ENCODE measurements around the gene GJA1. TPM values are rescaled to one million over a fixed set of nuclear protein-coding genes. Genes with fewer than 3 reads are reported as not detected.
"Not testable (repeated sequence)": the region's sequence is repeated elsewhere in the genome, so short reads cannot be mapped to it uniquely, and the experiment has no call there.

GJA1 gene
- 10 to 100 TPM; 57.6 to 71.9 (median 67.5) TPM for polyA plus RNA-seq (ENCODE audit: insufficient read length in 3 of 3)
- long read RNA-seq, donor 1, partial matches to known transcripts: 0 of 5 reads
- long read RNA-seq, donor 1, other reads (novel, unspliced or antisense): 0 of 5 reads
- long read RNA-seq, donor 2, transcript GJA1-204 (2 exons, 3,152 nt): major isoform, 9 of 9 reads
- long read RNA-seq, donor 2, partial matches to known transcripts: 0 of 9 reads
- long read RNA-seq, donor 2, other reads (novel, unspliced or antisense): 0 of 9 reads
- long read RNA-seq, donor 3, transcript GJA1-204 (2 exons, 3,152 nt): major isoform, 11 of 51 reads
- long read RNA-seq, donor 3, partial matches to known transcripts: 40 of 51 reads
- long read RNA-seq, donor 3, other reads (novel, unspliced or antisense): 0 of 51 reads
- long read RNA-seq, donor 4, transcript GJA1-204 (2 exons, 3,152 nt): major isoform, 5 of 5 reads
- long read RNA-seq, donor 4, partial matches to known transcripts: 0 of 5 reads
- long read RNA-seq, donor 4, other reads (novel, unspliced or antisense): 0 of 5 reads
- long read RNA-seq, donor 5: 0 reads
- long read RNA-seq, donor 6, transcript GJA1-204 (2 exons, 3,152 nt): major isoform, 12 of 12 reads
- long read RNA-seq, donor 6, partial matches to known transcripts: 0 of 12 reads
- long read RNA-seq, donor 6, other reads (novel, unspliced or antisense): 0 of 12 reads
- long read RNA-seq, donor 7, transcript GJA1-204 (2 exons, 3,152 nt): major isoform, 16 of 28 reads
- long read RNA-seq, donor 7, partial matches to known transcripts: 12 of 28 reads
- long read RNA-seq, donor 7, other reads (novel, unspliced or antisense): 0 of 28 reads
- long read RNA-seq, donor 8: 0 reads
- long read RNA-seq, donor 9, partial matches to known transcripts: 0 of 4 reads
- long read RNA-seq, donor 9, other reads (novel, unspliced or antisense): 0 of 4 reads
- long read RNA-seq, donor 10, transcript GJA1-204 (2 exons, 3,152 nt): major isoform, 14 of 14 reads
- long read RNA-seq, donor 10, partial matches to known transcripts: 0 of 14 reads
- long read RNA-seq, donor 10, other reads (novel, unspliced or antisense): 0 of 14 reads
- long read RNA-seq, donor 11, transcript GJA1-204 (2 exons, 3,152 nt): major isoform, 13 of 13 reads
- long read RNA-seq, donor 11, partial matches to known transcripts: 0 of 13 reads
- long read RNA-seq, donor 11, other reads (novel, unspliced or antisense): 0 of 13 reads
- long read RNA-seq, donor 12, partial matches to known transcripts: 0 of 2 reads
- long read RNA-seq, donor 12, other reads (novel, unspliced or antisense): 0 of 2 reads
- long read RNA-seq, donor 13: 0 reads
- long read RNA-seq, donor 14, transcript GJA1-204 (2 exons, 3,152 nt): major isoform, 7 of 8 reads
- long read RNA-seq, donor 14, partial matches to known transcripts: 0 of 8 reads
- long read RNA-seq, donor 14, other reads (novel, unspliced or antisense): 0 of 8 reads
- long read RNA-seq, donor 15, partial matches to known transcripts: 0 of 3 reads
- long read RNA-seq, donor 15, other reads (novel, unspliced or antisense): 0 of 3 reads
- long read RNA-seq, donor 16, transcript GJA1-204 (2 exons, 3,152 nt): major isoform, 20 of 22 reads
- long read RNA-seq, donor 16, partial matches to known transcripts: 0 of 22 reads
- long read RNA-seq, donor 16, other reads (novel, unspliced or antisense): 0 of 22 reads

DNA sequence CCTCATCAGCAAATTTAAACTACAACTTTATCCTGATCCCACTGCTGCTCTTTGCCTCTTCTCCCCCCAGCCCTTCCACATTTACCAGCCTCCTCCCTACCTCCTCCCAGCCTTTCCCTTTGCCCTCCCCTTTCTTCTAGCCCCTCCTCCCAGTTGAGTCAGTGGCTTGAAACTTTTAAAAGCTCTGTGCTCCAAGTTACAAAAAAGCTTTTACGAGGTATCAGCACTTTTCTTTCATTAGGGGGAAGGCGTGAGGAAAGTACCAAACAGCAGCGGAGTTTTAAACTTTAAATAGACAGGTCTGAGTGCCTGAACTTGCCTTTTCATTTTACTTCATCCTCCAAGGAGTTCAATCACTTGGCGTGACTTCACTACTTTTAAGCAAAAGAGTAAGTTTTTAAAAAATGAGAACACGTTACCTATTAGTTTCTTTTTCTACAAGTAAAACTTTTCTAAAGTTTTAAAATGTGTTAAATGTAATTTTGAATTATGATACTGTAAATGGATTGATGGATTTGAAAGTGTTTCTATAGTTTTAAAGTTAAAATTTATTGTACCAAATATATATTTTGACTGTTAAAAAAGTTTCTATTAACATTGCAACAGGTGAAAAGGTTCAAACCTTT lies at the start of gene GJA1:
Gene GJA1 (plus strand): TSS at position 203 of the 626 bp plus-strand sequence. CDS start 11,202 bp downstream, outside the sequence.
- DNase-seq (ENCODE audit: extremely low read depth in 1 of 11, low read depth in 9 of 11, low spot score in 4 of 11): peak in 8 of 11 donors; percentile 42 to 83 (median 58)

- DNase-seq (ENCODE audit: extremely low read depth in 1 of 11, low read depth in 9 of 11, low spot score in 4 of 11): not testable (repeated sequence)
Measured at GRCh38 chr6:121386551-121386950, 48.9 kb upstream of the GJA1 start.

DNA sequence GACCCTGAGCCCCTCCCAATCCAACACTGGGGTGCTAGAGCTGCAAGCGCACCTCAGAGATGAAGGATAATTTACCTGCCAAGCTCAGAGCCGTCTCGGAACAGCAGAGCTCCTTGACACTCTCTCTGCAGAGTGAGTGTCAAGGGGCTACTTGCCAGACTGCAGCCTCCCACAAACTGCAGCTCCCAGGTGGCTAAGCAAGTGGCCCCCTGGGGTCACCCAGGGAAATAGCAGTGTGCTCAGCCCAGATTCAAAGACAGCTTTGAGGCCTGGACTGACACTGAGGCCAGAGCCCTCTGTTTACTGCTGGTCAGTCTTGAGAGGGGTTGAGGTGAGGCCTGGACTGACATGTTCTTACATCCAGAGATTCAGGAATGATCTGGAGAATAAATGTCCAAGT lies 46.0 kb upstream of the GJA1 start:
- DNase-seq (ENCODE audit: extremely low read depth in 1 of 11, low read depth in 9 of 11, low spot score in 4 of 11): no peak

DNA sequence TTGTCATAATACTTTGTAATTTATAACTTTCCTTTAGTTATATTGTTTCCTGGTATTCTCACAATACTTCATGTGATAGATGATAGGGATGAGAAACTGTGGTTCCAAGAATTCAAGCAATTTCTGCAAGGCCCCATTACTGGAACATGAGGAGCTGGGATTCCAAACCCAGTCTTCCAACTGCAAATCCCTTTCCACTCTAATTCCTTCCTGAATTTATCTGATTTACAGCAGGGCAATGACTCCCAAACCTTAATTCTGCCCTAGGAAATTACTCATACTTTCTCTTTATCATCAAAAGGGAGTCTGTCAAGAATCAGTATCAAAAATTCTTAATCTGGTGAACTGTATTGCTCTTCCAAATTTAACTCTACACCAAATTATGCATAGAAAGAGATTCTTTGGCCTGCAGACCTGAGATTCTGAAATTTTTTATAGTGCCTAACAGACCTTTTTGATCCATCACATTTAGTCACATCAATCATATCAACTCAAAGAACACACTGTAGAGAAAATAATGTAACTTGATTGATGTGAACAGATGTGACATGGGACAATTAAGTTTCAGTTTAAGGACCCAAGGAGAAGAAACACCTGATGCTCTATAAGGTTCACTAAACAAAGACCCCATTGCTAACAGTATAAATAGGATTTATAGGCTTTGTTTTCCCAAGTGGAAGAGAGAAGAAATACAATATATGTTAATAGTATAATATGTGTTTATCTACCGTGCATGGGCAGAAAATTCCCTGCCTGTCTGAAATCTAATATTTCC lies 41.5 kb upstream of the GJA1 start:
- peak in 7 of 11 donors; percentile 13 to 70 (median 23) for DNase-seq (ENCODE audit: extremely low read depth in 1 of 11, low read depth in 9 of 11, low spot score in 4 of 11)

DNA sequence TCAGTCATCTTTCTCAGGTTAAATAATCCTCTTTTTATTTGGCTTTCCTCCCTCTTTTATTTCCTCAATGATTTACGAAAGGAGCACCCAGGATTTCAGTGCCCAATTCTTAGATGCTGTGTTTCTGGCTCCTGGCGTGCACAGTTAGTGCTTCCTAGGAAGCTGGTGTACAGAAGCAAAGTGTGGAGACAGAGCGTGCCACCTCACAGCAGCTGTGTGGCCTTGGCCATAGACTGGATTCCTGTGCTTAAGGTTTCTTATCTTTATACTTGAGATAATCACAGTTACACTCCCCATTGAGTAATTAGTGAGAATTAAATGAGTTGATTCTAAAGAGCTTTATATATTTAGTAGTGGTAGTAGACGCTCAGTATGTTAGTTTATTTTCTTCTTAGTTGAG lies 39.7 kb upstream of the GJA1 start:
- no peak for DNase-seq (ENCODE audit: extremely low read depth in 1 of 11, low read depth in 9 of 11, low spot score in 4 of 11)

- not testable (repeated sequence) for DNase-seq (ENCODE audit: extremely low read depth in 1 of 11, low read depth in 9 of 11, low spot score in 4 of 11)
Measured at GRCh38 chr6:121397188-121397587, 38.3 kb upstream of the GJA1 start.

- DNase-seq (ENCODE audit: extremely low read depth in 1 of 11, low read depth in 9 of 11, low spot score in 4 of 11): no peak
Measured at GRCh38 chr6:121398127-121398526, 37.3 kb upstream of the GJA1 start.

DNA sequence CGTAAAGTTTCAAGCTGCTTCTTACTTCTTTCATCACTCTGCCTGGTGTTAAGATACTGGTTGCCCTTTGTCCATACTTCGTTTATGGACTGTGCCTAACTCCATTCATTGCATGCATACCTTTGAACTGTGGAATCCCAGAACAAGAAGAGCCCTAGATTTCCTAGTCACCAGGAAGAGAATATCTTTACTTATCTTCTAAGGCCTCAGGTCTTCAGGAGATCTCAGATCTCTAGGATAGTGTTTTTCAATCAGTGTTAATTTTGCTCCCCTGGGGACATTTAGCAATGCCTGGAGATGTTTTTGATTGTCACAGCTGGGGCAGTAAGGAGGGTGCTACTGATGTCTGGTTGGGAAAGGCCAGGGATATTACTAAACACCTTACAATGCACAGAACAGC lies 35.5 kb upstream of the GJA1 start:
- DNase-seq (ENCODE audit: extremely low read depth in 1 of 11, low read depth in 9 of 11, low spot score in 4 of 11): no peak

GRCh38 chr6:121403964-121404363 lies 31.5 kb upstream of the GJA1 start:
- DNase-seq (ENCODE audit: extremely low read depth in 1 of 11, low read depth in 9 of 11, low spot score in 4 of 11): no peak

GRCh38 chr6:121405306-121405705 lies 30.1 kb upstream of the GJA1 start:
- DNase-seq (ENCODE audit: extremely low read depth in 1 of 11, low read depth in 9 of 11, low spot score in 4 of 11): no peak

- no peak for DNase-seq (ENCODE audit: extremely low read depth in 1 of 11, low read depth in 9 of 11, low spot score in 4 of 11)
Measured at GRCh38 chr6:121408321-121408720, 27.1 kb upstream of the GJA1 start.

- no peak for DNase-seq (ENCODE audit: extremely low read depth in 1 of 11, low read depth in 9 of 11, low spot score in 4 of 11)
Measured at GRCh38 chr6:121413879-121414278, 21.6 kb upstream of the GJA1 start.

DNA sequence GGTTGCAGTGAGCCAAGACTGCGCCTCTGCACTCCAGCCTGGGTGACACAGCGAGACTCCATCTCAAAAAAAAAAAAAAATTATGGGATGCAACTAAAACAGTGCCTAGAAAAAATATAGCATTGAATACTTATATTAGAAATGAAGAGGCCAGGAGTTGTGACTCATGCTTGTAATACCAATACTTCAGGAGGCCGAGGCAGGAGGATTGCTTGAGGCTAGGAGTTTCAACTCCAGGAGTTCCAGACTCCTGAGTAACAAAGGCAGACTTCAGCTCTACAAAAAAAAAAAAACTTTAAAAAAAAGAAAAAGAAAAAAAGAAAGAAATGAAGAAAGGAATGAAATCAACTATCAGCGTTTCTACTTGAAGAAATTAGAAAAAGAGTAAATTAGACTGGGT lies 17.1 kb upstream of the GJA1 start:
- no peak for DNase-seq (ENCODE audit: extremely low read depth in 1 of 11, low read depth in 9 of 11, low spot score in 4 of 11)

- DNase-seq (ENCODE audit: extremely low read depth in 1 of 11, low read depth in 9 of 11, low spot score in 4 of 11): no peak
Measured at GRCh38 chr6:121426686-121427085, 8.8 kb upstream of the GJA1 start.

DNA sequence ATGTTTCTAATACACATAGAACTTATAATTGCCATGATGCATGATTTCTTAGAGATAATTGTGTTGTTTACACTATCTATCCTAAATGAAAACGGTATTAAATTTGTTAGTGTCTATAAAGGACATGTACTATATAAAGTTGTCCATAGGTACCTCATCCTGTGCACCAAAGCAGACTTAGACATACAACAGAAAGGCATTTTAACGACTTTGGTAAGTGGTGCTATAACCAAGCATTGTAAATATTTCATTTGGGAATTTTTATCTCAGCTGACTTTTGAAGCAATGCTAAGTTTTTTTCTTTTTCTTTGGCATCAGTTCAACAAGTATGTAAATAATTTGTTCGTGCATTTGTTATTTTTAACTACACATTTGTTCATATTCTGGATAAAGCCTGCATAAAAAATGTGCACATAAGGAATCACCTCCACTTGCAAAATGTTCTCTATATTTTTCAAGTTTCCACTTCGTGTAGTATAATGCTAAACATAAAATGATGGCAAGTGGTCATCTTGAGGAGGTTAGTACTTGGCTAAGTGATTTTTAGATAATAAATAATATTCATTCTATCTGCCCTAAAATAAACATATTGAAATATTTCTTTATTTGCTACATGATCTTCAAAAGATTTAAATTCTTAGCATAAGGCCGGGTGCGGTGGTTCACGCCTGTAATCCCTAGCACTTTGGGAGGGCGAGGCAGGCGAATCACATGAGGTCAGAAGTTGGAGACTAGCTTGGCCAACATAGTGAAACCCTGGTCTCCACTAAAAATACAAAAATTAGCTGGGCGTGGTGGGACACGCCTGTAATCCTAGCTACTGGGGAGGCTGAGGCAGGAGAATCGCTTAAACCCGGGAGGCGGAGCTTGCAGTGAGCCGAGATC lies 6.3 kb upstream of the GJA1 start:
- no peak for DNase-seq (ENCODE audit: extremely low read depth in 1 of 11, low read depth in 9 of 11, low spot score in 4 of 11)
